GM12874 (cell line): Measurements from ENCODE around the gene DOCK7.

Source experiments
- TF ChIP-seq, protein P1 (sequence below): IDR thresholded peaks from 2 replicates; pipeline ENCODE4 v1.5.1; 2011; ENCODE audit warnings: low read depth, mild to moderate bottlenecking, control low read depth, low read length, moderate library complexity; ENCODE audit not compliant: insufficient read depth

Gene DOCK7

DNA sequence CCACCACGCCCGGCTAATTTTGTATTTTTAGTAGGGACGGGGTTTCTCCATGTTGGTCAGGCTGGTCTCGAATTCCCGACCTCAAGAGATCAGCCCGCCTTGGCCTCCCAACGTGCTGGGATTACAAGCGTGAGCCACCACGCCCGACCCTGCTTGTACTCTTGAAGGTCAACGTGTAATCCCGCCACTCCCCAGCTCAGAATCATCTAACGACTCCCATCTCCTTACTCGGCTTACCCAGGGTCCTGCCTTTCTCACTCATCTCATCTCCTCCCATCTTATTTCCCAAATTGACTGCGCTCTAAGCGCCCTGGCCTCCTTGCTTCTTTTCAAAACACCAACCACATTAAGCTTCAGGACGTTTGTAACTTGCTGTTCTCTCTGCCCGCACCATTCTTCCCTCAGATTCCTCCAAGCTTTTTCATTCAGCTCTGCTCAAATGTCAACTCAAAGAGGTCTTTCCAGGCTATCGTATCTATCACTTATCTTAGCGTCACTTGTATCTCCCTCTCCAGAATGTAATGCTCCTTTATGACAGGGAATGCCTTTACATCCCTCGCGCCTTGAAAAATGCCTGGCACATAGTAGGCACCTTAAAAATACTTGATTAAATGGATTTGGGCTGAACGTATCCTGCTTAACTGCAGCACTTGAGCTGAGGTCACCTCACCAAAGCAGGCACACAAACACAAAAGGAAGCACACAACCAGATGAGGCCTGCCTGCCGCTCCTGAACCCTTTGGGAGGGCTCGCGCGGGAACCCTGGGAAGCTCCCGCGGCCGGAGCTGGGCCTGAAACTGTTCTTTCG lies 252.8 kb downstream of the DOCK7 start:
- TF ChIP-seq, protein P1, sequence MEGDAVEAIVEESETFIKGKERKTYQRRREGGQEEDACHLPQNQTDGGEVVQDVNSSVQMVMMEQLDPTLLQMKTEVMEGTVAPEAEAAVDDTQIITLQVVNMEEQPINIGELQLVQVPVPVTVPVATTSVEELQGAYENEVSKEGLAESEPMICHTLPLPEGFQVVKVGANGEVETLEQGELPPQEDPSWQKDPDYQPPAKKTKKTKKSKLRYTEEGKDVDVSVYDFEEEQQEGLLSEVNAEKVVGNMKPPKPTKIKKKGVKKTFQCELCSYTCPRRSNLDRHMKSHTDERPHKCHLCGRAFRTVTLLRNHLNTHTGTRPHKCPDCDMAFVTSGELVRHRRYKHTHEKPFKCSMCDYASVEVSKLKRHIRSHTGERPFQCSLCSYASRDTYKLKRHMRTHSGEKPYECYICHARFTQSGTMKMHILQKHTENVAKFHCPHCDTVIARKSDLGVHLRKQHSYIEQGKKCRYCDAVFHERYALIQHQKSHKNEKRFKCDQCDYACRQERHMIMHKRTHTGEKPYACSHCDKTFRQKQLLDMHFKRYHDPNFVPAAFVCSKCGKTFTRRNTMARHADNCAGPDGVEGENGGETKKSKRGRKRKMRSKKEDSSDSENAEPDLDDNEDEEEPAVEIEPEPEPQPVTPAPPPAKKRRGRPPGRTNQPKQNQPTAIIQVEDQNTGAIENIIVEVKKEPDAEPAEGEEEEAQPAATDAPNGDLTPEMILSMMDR: no peak

DNA sequence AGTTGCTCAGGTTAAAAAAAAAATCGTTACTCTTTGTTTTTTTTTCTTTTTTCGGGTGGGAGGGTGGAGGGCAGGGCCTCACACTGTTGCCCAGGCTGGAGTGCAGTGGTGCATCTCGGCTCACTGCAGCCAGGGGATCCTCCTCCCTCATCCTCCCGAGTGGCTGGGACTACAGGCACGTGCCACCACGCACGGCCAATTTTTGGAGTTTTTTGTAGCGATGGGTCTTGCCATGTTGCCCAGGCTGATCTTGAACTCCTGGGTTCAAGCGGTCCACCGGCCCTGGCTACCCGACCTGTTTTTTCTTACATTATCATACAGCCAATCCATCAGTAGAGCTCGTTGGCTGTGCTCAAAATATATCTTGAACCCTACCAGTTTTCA lies 253.6 kb downstream of the DOCK7 start:
- TF ChIP-seq, protein P1: no peak

DNA sequence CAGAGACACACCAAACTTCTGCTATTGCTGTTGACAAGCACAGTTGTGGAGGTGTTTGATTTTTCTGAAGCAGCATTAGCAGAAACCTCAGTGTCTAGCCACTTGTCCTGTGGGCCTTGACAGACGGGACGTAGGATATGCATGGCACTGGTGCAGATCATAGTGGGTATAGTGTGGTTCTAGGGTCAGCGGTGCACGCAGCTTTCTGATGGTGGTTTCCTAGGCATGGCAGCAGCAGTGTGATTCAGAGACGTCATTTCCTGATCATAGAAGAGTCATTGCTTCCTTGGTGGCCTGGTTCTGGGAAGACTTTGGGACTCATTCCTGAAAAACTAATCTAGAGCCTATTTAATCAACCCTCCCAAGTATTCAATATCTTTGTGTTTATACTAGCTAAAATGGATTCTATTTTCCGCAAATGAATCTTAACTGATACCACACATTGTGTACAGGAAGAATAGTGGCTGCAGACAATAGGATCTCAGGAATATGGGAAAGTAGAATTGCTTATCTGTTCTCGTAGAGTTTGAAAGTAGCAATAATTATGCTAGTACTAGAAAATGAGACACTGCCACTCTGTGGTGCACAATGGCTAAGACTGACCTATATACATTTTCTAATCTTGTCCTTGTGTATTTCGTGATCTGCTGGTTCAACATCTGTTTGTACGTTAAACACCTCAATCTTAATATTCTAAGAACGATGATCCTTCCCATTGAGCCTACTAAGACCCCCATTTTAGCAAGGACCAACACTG lies 254.1 kb downstream of the DOCK7 start:
- TF ChIP-seq, protein P1: no peak

DNA sequence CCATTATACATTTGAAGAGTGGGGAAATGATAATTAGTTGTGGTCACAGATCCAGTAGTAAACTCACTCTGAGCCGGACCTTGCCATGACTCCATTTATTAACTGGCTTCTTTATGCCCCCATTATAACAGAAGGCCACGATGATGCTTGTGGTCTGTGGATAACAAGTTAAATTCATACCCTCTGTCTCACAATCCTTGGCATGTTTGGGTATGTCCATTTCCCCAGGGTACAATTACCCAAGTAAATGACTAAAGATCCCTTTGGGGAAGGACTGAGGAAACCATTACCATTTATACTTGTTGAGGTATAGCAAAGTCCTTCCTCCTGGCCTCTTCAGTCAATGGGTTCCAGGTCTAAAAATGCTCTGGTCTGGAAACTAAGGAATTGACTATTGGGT lies 258.6 kb downstream of the DOCK7 start:
- TF ChIP-seq, protein P1: no peak

GRCh38 chr1:62428351-62428750 lies 259.8 kb downstream of the DOCK7 start:
- TF ChIP-seq, protein P1: no peak

DNA sequence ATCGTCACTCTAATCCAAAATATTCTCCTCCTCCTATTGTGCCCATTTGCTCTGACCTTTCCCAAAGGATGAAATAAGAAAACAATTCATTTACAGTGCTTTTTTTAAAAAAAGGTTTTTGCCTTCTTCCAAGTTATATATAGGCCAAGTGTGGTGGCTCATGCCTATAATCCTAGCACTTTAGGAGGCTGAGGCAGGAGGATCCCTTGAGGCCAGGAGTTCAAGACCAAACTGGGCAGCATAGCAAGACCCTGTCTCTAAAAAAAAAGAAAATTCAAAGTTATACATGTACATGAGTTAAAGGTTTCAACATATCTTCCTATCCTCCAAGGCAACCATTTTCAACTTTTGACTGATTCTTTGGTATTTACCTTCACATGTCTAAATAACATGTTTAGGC lies 261.4 kb downstream of the DOCK7 start:
- TF ChIP-seq, protein P1: no peak

DNA sequence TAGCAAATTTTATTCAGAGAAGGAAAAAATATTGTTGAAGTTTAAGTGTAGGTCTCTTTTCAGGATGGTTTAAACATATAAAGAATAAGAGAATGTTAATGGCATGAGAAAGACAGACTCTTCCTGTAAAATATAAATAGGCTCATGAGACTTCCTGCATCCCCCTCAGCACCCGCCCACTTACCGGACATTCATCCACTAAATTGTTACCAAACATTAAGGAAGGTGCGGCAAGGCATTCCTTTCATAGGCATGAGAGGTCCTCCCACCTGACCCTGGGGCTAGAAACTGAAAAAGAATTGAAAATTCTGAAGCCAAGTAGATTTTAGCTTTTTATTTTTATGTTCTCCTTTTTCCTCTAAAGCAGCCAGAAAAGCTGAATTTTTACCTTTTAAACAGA lies 261.9 kb downstream of the DOCK7 start:
- TF ChIP-seq, protein P1: no peak
